HG03095 (cell line): ENCODE measurements around the gene ACR.
"Not testable (repeated sequence)": the region's sequence is repeated elsewhere in the genome, so short reads cannot be mapped to it uniquely, and the experiment has no call there.

ENCODE experiments used
- ATAC-seq: cut with Tn5 transposase; IDR thresholded peaks from one replicate; pipeline ENCODE4 v1.9.1; 2021; ENCODE audit warnings: moderate library complexity; ENCODE audit not compliant: unreplicated experiment

ACR gene

DNA sequence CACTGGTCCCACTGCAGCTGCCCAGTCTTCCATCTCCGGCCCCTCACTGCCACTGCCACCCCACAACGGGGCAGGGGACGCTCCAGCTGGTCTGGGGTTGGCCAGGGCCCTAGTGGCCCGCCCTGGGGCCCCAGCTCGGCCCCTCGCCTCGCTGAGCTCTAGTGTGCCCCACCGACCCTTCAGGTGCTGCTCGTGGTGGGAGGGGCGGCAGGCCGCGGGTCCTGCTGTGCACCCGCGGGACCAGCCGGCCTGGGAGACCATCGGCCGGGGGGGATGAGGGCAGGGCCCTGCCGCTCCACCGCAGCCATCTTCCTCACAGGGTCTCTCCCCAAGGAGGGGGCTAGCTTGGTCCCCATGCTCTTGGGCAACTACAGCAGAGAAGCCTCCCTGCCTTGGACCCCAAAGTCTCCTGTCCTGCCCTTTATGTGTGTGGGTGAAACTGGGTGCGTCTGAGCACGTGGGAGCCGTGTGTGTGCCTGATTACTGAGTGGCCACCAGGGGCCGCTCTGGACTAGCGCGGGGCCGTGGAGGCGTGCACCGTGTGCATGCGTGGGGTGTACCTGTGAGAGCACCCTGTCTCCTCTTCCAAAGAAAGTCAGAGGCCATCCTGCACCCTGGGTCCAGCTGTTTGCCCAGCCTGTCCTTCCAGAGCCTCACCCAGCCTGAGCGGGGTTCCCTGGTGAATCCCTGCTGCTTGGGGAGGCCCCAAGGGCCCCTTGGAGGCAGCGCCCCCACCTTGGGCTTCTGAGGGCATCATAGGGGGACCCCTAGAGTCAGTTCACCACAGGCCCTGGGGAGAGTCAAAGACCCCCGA, 6.0 kb upstream of the ACR start:
- no peak for ATAC-seq

DNA sequence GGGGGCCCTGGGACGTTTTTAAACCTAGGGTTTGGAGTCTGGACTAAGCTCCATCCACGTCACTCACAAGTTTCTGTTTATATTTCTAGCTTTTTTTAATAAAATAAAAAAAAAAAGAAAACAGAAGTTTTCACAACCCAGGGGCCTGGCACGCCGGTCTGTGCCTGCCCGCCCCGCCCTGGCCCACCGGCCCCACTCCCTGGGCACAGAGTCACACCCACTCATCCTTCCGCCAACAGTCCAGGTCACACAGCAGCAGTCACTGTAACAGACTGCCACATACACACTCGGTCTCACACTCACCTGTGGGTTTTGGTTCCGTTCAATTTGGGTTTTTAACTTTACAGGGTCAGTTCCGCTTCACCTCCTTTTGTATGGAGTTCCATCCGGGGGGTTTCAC, 5.3 kb upstream of the ACR start:
- ATAC-seq = no peak

DNA sequence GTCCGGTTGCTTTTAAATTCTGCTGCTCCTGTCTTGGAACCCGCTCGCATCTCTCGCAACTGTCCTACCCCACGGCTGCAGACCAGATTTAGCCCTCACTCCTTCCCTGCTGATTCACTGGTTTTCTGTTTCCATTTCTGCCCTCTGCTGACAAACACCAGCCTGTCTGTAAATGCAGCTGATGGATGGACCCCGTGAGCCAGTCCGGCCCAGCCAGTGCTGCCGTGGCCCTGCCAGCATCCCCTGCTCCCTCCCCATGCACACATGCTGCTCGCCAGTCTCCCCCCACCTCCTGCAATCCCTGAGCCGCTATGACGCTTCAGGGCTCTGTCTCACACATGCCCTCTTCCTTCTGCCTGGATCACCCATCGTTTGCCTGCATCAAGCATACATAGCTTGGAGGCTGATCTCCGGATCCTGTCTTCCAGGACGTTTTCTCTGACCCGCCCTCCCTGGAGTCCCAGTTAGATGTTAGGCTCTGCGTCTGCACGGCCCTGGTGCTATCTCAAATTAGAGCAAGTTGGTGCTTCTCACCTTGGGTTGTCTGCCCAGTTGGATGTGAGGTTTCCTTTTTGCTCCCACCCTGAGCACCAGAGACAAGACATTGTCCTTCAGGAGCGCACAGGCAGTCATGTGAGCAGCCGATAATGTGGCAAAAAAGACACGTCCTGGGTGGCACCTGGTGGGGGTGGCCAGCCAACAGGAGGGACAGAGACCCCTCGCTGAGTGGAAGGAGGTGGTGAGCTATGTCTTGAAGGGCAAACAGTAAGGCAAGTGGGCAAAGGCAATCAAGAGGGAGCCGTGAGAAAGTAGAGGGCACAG, 4.3 kb upstream of the ACR start:
- ATAC-seq = no peak

DNA sequence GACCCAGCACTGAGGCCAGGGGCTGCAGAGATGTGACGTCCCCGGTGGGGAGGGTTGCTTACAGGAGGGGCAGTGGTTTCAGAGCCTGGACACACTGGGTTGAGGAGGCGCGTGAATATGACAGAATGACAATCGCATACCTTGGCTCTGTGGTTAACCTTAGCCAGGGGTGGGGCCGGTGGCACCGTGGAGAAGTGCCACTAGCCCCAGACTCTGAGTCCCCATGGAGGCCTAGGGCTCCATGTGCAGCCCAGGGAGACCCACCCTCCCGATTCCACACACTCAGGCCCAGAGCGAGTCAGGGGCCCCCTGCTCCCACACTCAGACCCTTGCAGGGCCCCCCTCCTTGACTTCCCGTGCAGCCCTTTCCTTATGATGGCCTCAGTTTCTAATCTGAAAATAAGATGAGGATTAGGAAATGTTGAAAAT, 3.6 kb upstream of the ACR start:
- no peak for ATAC-seq

DNA sequence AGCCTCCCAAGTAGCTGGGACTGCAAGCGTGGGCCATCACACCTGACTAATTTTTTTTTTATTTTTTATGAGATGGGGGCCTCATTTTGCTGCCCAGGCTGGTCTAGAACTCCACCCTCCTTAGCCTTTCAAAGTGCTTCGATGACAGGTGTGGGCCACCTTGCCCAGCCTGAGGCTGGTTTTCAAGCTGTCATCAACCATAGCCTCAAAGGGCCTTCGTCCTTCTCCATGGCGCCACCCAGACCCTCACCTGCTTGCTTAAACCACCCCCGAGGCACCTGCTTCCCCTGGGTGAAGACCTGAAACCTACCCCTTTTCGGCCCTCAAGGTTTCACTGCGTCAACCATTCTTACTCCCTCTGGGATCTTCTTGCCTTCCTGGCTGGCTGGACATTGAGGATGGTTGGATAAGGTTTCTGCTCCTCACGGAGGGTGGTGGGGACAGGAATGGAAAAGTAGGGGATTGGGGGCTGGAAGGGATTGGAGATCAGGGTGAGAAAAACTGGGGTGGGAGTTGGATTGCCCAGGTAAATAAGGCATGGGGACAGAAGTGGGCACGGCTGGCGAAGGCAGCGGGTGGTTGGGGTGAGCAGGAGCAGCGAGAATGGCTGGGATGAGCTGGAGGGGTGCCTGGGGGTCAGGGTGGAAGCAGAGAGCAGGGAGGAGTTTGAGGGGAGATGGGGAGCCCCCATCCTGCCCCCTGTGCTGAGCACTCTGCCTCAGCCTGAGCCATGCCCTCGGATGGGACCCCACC, 2.8 kb upstream of the ACR start:
- ATAC-seq = no peak

DNA sequence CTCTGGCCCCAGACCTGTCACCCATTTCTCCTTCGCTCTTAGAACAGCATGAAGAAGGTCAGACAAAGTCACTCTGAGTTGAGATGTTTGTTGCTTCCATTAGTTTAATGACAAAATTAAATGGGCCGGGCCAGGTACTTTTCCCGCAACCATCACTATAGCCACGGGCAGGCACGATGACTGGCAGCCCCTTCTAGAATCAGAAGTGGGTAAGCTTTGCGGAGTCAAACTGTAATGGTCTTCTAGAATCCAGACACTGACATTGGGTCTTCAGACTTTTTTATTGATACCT, 2.3 kb upstream of the ACR start:
- no peak for ATAC-seq

DNA sequence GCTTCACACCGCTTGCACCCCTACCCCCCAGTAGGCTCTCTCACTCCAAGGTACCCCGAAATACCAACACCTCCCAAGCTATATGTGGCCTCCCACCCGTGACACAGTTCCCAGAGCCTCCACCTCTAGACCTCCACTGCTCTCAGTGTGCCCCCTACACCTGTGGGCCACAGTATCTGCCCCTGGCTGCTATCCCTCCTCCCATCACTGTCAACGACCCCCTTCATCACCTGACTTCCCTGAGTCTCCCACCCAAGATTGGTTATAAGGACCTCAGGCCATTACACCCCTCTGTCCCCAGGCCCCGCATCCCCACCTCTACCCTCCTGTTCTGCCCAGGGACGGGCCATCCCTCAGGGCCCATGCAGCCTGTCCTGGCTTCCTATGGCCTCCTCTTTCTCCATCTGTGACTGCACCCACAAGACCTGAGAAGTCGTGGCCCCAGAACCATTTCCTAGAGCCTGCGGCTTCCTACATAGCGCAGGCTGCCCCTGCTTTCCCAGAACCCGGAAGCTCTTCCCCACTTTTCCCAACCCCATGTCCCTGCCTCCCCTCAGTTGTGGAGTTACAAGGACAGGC, 734 bp downstream of the ACR start:
- no peak for ATAC-seq

DNA sequence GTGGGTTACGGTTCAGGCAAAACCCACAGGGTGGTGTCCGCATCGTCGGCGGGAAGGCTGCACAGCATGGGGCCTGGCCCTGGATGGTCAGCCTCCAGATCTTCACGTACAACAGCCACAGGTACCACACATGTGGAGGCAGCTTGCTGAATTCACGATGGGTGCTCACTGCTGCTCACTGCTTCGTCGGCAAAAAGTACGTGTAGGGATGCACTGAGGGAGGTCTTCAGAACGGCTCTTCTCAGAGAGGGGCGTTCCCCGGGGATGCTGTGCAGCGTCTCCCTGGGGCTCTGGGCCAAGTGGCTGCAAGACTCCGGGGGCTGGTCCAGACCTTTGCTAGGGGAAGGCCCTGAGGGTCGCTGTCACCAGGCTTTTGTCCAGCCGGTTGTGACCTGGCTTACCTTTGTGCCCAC, 1.3 kb downstream of the ACR start:
- ATAC-seq = no peak

DNA sequence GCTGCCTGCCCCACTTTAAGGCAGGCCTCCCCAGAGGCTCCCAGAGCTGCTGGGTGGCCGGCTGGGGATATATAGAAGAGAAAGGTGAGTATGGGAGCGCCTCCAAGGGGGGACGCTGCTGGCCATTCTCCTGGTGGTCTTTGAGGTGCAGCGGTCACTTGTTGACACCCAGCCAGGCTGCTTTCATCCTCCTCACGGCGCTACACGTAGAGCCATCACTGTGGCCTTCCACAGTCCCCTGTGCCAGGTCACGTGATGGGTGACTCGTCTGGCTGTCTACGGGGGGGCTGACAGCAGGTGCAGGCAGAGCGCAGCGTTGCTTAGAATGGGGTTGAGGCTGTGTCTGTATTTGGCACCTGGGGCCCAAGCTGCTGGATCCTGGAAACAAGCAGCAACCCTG, 1.9 kb downstream of the ACR start:
- ATAC-seq = no peak

DNA sequence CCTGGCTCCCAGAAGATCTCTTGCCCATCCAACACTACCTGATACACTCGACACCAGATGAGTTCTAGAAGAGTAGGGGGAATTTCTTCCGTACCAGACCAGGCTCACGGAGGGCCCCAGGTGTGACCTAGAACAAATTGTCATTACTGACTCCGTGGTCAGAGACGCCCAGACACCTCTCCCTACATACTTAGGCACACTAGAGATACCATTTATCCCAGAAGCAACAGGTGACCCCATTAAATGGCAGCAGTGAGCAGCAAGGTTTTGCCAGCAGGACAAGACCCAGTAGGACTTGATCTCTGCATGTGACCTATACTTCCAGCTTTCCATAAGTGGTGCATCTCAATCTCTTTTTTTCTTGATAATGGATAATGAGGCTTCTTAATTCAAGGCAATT, 2.7 kb downstream of the ACR start:
- not testable (repeated sequence) for ATAC-seq

DNA sequence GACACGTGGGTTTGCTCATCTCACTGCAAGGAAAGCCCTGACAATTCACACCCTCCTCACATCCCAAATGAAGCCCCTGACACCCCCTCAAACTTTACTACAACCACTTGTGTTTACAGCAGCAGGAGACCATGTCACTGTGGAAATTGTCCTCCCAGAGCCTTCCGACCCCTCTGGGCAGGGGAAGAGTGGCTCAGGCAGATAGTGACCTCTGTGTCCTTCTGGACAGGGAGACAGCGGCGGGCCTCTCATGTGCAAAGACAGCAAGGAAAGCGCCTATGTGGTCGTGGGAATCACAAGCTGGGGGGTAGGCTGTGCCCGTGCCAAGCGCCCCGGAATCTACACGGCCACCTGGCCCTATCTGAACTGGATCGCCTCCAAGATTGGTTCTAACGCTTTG, 6.4 kb downstream of the ACR start:
- not testable (repeated sequence) for ATAC-seq

DNA sequence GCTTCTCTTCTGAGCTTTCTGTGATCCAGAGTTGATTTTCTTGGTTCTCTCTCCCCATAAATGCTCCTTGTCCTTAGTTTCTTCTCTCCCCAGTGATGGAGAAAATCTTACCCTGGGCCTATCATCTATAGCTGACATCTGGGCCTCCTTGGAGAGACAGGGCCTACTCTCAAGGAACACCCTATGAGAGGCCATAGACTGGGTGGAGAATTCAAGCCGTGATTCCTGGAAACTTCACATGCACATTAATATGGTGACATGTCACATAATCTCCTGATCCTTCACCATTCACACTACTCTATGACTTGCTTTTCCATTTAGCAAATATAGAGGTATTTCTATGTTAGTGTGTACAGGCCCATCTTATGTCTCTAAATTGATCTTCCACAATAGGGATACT, 9.5 kb downstream of the ACR start:
- ATAC-seq = not testable (repeated sequence)

DNA sequence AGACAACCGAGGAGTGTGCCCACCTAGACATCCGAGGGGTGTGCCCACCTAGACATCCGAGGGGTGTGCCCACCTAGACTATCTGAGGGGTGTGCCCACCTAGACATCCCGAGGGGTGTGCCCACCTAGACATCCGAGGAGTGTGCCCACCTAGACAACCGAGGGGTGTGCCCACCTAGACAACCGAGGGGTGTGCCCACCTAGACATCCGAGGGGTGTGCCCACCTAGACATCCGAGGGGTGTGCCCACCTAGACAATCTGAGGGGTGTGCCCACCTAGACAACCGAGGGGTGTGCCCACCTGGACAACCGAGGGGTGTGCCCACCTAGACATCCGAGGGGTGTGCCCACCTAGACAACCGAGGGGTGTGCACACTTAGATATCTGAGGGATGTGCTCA, 10.6 kb downstream of the ACR start:
- not testable (repeated sequence) for ATAC-seq

DNA sequence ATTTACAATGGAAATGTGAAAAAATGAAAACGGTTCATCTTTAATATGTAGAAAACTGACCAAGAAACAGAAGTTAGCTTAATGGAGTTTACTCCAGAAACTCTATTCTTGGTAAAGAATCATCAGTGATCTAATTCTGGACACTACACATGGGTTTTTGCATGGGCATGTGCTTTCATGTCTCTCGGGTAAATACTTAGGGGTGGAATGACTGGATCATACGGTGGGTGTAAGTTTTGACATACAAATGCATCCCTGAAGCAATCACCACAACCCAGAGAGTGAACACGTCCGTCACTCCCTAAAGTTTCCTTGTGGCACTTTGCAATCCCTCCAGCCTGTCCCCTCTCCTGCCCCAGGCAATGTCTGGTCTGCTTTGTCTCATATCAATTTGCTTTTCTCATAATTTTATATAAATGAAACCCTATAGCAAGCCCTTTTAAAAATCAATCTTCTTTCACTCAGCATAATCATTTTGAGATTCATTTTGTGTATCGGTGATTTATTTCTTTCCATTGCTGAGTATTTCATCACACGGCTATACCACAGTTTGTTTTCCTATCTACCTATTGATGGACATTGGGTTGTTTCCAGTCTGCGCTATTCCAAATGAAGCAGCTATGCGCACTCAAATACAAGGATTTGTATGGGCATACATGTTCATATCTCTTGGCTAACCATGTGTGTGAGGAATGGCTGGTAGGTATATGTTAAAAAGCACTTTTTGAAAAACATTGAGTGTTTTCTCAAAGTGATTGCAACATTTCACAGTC, 11.5 kb downstream of the ACR start:
- not testable (repeated sequence) for ATAC-seq

DNA sequence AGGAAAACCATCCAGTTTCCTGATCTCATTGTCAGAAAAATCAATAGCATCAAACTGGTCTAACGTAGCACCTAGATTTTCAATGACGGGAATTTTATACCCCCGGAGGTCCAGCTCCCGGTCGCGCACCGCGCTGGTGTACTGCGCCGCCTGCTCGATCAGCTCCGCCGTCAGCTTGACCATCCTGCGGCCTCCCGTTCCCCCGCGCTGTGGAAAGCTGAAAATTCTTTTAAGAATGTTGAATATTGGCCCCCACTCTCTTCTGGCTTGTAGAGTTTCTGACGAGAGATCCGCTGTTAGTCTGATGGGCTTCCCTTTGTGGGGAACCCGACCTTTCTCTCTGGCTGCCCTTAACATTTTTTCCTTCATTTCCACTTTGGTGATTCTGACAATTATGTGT, 17.2 kb downstream of the ACR start:
- not testable (repeated sequence) for ATAC-seq

DNA sequence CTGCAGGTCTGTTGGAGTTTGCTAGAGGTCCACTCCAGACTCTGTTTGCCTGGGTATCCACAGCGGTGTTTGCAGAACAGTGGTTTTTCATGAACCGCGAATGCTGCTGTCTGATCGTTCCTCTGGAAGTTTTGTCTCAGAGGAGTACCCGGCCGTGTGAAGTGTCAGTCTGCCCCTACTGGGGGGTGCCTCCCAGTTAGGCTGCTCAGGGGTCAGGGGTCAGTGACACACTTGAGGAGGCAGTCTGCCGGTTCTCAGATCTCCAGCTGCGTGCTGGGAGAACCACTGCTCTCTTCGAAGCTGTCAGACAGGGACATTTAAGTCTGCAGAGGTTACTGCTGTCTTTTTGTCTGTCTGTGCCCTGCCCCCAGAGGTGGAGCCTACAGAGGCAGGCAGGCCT, 18.4 kb downstream of the ACR start:
- not testable (repeated sequence) for ATAC-seq

DNA sequence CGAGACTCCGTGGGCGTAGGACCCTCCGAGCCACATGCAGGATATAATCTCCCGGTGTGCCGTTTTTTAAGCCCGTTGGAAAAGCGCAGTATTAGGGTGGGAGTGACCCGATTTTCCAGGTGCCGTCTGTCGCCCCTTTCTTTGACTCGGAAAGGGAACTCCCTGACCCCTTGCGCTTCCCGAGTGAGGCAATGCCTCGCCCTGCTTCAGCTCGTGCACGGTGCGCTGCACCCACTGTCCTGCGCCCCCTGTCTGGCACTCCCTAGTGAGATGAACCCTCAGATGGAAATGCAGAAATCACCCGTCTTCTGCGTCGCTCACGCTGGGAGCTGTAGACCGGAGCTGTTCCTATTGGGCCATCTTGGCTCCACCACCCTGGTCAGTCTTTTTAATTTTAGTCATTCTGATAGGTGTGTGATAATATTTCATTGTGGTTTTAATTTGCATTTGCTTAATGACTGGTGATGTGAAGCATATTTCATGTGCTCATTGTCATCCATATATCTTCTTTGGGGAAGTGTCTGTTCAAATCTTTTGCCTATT, 19.0 kb downstream of the ACR start:
- not testable (repeated sequence) for ATAC-seq

DNA sequence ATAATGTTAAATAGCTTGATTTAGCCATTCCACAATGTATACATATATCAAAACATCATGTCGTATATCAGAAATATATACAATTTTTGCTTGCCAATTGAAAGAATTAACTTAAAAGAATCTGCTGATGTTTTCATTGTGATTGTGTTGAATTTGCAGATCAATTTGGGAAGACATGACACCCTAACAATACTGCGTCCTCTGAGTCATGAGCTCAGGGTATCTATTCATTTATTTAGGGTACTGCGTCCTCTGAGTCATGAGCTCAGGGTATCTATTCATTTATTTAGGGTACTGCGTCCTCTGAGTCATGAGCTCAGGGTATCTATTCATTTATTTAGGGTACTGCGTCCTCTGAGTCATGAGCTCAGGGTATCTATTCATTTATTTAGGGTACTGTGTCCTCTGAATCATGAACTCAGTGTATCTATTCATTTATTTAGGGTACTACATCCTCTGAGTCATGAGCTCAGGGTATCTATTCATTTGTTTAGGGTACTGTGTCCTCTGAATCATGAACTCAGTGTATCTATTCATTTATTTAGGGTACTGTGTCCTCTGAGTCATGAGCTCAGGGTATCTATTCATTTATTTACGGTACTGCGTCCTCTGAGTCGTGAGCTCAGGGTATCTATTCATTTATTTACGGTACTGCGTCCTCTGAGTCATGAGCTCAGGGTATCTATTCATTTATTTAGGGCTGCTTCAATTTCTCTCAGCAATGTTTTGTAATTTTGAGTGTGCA, 21.8 kb downstream of the ACR start:
- not testable (repeated sequence) for ATAC-seq

DNA sequence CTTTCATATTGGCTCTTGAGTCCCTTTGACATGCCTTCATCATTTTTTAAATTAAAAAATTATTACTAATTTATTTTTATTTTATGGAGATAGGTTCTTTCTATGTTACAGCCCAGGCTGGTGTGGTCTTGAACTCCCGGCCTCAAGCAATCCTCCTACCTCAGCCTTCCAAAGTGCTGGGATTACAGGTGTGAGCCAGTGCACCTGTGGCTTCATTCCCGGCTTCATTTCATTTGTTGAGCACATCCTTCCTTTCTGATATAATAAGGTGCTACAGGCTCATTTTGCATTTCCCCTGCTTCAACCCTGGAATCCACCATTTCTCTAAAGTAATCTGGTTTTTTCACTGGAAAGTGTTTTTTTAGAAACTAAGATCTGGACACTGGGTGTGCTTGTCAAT, 23.8 kb downstream of the ACR start:
- ATAC-seq = not testable (repeated sequence)

DNA sequence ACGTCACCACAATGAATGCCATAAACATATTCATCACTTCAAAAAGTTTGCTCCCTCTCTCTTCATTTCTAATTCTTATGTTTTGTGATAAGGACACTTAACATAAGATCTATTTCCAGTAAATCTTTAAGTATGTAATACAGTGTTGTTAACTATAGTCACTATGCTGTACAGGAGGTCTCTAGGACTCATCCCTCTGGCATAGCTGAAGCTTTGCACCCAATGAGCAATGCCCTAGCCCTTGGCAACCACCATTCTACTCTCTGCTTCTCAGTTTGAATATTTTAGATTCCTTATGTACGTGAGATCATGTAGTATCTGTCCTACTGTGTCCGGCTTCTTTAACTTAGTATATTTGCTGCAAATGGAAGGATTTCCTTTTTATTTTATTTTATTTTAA, 26.3 kb downstream of the ACR start:
- not testable (repeated sequence) for ATAC-seq
